ENCODE data around the gene STEEP1.

Gene STEEP1

DNA sequence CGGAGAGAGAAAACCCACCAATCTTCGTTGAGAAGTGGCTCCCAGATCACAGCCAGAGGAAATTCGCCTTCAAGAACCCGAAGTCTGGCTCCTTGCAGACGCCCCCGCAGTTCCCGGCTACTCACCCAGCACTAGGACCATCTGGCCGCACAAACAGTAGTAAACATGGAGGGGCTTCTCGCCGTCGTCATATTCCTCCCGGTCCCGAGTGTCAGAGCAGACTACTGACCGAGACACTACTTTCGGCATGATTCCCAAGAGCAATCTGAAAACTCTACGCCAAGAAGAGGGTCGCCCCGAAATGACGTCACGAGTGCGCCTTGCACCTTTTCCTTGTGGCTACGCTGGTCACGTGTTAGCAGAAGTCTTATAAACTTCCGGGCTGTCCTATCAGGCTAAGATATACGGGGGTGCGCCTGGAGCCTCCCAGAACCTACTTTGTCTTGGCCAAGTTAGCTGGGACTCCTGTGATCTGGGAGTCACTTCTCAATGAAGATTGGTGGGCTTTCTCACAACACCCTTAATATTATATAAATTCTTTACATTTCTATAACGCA is at the start of gene STEEP1:
Gene STEEP1 (minus strand): TSS at position 303 of the 557 bp plus-strand sequence. CDS start 54 bp downstream, at position 249.
- Mint-ChIP-seq H3K4me1 (peaks cover 13% of the 10 kb centered on the region), H3K9me3 (no peaks in the 10 kb centered on the region), H3K27ac (peak within 1 kb of the TSS; percentile 81 to 95), H3K27me3 (no peaks in the 10 kb centered on the region), H3K4me3 (peak within 1 kb of the TSS; percentile 90 to 92)
- ATAC-seq (peak; percentile 100), DNase-seq (peak; percentile 74 to 88)

DNA sequence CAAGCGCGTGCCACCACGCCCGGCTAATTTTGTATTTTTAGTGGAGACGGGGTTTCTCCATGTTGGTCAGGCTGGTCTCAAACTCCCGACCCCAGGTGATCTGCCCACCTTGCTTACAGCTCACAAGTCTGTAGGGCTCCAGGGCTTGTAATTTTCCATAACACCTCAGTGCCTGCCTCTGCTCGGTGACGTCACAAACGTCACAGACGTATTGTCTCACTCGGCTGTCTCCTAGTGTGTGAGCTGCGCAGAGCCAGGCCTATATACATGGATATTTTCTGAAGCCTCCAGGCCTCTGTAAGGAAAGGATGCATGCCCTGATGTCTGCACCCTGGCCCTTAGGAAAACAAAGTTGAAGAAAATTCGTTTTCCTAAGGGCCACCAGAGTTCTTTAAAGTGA is 49.6 kb upstream of the STEEP1 start:
- Mint-ChIP-seq H3K27ac (peak overlapping the region in 1 of 2 donors; percentile 19), H3K4me1 (peaks cover 15% of the 10 kb centered on the region), H3K27me3 (no peaks in the 10 kb centered on the region), H3K4me3 (no peak overlapping the region), H3K9me3 (no peaks in the 10 kb centered on the region)
- DNase-seq (no peak), ATAC-seq (peak; percentile 27)

DNA sequence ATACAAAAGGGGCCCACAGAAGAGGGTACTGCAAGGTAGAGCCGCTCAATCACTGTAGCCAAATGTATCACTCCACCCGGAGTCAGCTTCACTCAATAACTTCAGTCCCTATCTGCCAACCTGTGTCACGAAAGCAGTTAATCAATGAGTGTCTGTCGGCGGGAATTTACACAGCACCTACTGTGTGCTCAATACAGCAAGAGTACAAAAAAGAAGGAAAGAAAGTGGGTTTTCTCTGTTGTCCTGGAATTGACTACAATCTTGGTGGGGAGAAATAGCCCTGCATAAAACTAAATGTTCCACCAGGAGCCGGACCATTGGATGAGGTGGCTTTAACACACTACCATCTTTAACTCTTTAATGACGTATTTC is 41.8 kb upstream of the STEEP1 start:
- no peak overlapping the region for H3K27ac Mint-ChIP-seq
- ATAC-seq (no peak), DNase-seq (no peak)
- H3K4me3 Mint-ChIP-seq, result peak overlapping the region; percentile 91 to 92
- no peaks in the 10 kb centered on the region for H3K9me3 Mint-ChIP-seq
- H3K27me3 Mint-ChIP-seq, result no peaks in the 10 kb centered on the region
- H3K4me1 Mint-ChIP-seq, result peaks cover 17% of the 10 kb centered on the region

DNA sequence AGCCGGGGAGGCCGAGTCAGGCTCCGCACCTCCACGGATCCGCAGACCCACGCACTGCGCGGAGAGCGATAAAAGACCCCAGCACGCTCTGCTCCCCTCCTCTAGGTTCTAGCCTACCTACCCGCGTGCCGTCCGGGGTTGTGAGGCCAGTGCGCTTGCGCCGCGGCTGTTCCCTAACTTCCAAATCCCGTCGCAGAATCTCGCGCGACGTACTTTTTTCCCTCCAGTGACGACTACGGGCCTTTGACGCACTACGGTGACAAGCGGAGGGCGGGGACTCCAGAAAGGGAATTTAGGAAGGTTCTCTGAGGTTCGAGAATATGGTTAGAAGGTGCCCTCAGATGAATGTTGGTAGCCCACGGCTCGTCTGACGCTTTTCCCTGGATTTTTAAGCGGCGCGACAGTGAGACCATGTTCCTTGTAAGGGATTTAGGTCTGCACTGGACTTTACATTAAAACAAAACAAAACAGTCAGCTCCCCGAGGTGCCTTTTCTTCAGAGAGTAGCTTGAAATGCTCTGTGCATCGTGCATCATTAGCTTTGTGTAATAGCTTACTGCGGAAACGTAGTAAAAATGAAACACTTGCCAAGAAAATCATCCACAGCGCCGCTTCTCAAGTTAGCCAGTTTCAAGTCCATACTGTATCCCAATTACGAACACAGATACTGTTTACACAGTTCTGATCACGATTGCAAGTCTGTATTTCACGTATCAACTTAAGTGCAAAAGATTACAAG is 41.2 kb upstream of the STEEP1 start, which contains the start of gene NKRF:
Gene NKRF (minus strand): TSS at position 145 of the 738 bp plus-strand sequence.
- Mint-ChIP-seq H3K27me3 (no peaks in the 10 kb centered on the region), H3K9me3 (no peaks in the 10 kb centered on the region), H3K4me3 (peak within 1 kb of the TSS; percentile 91 to 92), H3K4me1 (peaks cover 21% of the 10 kb centered on the region), H3K27ac (peak within 1 kb of the TSS; percentile 97)
- DNase-seq (peak; percentile 81 to 90), ATAC-seq (peak; percentile 89)

DNA sequence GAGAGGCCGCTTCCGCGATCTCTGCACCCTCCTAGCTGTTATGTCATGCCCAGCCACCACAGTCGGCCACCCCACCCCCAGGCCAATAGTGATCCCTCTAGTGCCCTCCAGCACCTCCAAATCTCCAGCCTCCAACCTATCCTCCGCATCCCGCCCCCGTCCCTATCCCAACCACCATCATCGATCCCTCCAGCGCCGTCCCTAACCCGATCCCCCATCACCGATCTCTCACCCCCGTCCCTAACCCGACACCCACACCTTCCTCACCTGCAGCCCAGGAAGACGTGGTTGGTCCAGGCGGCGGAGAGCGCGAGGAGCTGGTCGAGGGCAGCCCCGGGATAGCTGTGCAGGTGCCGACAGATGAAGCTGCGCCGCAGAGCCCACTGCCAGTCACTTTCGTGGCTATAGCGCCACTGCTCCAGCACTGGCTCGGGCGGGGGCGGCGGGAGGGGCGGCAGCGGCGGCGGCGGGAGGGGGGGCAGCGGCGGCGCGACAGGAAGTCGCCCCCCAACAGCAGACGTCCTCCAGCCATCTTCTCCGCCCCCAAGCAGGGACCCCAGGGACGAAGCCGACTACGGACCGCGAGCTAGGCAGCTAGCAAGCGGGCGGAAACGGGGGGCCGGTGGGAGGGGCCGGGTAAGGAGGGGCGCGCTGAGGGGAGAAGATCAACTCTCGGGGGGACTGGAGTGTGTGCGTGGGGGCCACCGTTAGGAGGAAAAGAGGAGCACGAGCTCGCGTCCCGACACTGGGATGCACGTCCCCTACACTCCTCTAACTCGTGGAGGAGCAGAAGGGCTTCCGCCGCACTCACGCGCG is 40.5 kb upstream of the STEEP1 start:
- no peaks in the 10 kb centered on the region for H3K9me3 Mint-ChIP-seq
- peak in 1 of 2 donors; percentile 45 for DNase-seq
- H3K27me3 Mint-ChIP-seq, result no peaks in the 10 kb centered on the region
- ATAC-seq, result peak; percentile 74
- peaks cover 26% of the 10 kb centered on the region for H3K4me1 Mint-ChIP-seq
- H3K4me3 Mint-ChIP-seq, result peak overlapping the region; percentile 91 to 92
- H3K27ac Mint-ChIP-seq, result peak overlapping the region; percentile 97

DNA sequence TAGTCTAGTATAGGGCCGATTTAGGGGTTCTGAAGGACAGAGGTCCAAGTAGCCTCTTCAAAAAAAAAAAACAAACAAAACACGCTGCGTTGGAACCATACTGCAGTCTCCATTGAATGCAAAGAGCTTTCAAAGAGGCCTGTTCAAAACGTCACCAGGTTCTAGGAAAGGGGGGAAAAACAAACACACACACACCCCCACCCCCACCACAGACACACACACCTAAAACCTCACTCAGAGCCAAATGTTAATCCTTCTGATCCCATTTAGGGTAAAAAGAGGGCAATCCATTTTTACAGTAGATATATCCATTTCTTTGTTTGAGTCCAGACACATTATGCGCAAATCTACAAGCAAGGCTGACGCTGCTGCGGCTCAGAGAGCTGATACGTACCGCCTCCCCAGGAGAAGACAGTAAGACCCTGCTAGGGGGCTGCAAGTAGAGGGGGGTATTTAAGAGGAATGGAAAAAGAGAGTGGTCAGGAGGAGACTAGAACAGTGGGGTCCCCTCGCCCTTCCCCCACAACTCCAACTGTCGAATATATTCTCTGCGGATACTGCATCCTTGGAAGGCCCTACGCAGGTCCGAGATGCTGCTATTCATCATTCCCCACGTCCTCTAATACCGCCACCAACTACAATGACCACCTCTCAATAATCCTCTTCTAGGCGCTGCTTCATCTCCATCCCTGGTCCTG is 39.7 kb upstream of the STEEP1 start:
- no peaks in the 10 kb centered on the region for H3K9me3 Mint-ChIP-seq
- peak overlapping the region; percentile 91 to 92 for H3K4me3 Mint-ChIP-seq
- ATAC-seq, result no peak
- H3K27ac Mint-ChIP-seq, result peak overlapping the region; percentile 93
- no peak for DNase-seq
- H3K4me1 Mint-ChIP-seq, result peaks cover 26% of the 10 kb centered on the region
- no peaks in the 10 kb centered on the region for H3K27me3 Mint-ChIP-seq

DNA sequence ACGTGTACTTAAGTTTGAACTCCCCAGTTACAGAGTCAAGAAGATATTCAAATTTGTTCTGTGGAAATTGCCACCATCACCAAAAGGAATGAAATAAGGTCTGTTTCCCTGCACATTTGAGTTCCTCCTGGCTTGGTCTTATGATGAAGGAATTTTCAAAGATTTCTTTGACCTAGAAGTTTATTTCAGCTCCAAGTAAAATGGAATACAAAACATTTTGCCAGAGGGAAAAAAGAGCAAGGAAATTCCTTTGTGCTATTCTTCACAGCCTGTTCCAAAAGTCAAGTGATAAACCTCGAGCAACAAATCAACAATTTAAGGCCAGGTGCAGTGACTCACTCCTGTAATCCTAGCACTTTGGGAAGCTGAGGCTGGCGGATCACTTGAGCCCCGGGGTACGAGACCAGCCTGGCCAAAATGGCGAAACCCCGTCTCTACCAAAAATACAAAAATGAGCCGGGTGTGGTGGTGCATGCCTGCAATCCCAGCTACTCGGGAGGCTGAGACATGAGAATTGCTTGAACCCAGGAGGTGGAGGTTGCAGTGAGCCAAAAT is 37.6 kb upstream of the STEEP1 start:
- Mint-ChIP-seq H3K27me3 (no peaks in the 10 kb centered on the region), H3K27ac (no peak overlapping the region), H3K4me3 (no peak overlapping the region), H3K9me3 (no peaks in the 10 kb centered on the region), H3K4me1 (peaks cover 26% of the 10 kb centered on the region)
- ATAC-seq (no peak), DNase-seq (no peak)

DNA sequence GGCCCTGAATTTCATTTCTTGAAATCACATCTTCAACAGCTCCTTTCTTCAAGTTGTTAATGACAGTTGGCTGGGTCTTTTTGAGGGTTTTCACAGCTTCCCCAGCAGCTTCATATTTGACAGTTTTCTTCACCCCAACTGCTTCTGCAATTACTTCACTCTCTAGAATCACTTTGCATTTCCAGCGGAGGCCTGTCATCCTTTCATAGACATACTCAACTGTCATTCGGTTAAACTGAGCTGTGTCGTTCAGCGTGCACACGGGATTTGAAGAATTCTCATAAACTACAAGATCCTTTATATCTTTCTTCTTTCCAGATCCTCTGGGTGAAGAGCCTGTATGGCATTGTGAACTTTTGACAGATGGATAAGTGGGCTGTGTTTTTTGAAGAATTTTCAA is 24.6 kb upstream of the STEEP1 start:
- Mint-ChIP-seq H3K27ac (peak overlapping the region in 1 of 2 donors; percentile 49), H3K4me3 (no peak overlapping the region), H3K27me3 (no peaks in the 10 kb centered on the region), H3K9me3 (no peaks in the 10 kb centered on the region), H3K4me1 (no peaks in the 10 kb centered on the region)
- ATAC-seq (no peak), DNase-seq (no peak)

DNA sequence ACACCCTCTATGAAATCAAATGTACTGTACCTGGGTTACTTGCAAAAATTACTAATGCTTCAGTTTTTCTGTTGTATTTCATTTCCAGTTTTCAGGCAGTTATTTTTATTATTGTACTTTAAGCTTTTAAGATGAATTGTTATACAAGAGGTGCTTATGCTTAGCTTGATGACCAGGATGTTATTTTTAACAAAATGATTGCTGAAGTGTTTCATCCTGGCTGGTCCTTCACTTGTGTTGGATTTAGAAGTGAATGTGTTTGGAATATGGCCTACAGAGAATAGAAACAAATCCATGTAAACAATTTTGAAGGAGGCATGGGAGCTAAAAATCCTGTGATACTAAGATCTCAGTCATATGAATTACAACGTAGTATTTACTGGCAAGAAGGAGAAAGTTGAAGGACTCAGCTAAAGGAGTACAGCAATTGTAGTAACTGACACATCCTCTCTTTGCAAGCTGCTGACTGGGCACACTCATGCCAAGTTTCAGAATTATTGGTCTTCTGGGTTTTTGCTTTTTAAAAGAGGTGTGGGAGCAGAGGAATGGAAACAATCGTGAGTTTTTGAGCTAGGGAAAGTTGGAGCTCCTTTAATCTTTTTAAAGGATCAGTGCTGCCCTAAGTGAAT is 18.3 kb upstream of the STEEP1 start:
- DNase-seq (no peak), ATAC-seq (no peak)
- peak overlapping the region in 1 of 2 donors; percentile 83 for H3K27ac Mint-ChIP-seq
- peaks cover 7% of the 10 kb centered on the region for H3K4me1 Mint-ChIP-seq
- H3K4me3 Mint-ChIP-seq, result no peak overlapping the region
- no peaks in the 10 kb centered on the region for H3K9me3 Mint-ChIP-seq
- H3K27me3 Mint-ChIP-seq, result no peaks in the 10 kb centered on the region

DNA sequence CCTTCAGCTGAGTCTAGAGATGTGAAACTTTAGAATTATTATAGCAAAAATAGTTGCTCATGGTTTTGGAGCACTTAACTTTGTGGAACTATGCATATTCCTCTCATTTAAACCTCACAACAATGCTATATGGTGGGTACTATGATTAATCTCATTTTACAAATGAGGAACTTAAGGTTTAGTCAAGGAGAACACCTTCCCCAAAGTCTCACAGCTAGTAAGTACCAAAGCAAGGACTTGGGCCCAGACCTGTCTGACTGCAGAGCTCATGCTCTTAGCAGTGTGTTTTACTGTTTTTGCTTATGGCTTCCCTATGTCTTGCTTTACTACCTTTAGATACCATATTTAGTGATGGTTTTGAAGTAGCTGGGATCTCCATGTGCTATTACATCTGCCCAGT is 14.2 kb upstream of the STEEP1 start:
- Mint-ChIP-seq H3K27ac (no peak overlapping the region), H3K27me3 (no peaks in the 10 kb centered on the region), H3K9me3 (no peaks in the 10 kb centered on the region), H3K4me3 (no peak overlapping the region), H3K4me1 (peaks cover 7% of the 10 kb centered on the region)
- DNase-seq (no peak), ATAC-seq (no peak)

DNA sequence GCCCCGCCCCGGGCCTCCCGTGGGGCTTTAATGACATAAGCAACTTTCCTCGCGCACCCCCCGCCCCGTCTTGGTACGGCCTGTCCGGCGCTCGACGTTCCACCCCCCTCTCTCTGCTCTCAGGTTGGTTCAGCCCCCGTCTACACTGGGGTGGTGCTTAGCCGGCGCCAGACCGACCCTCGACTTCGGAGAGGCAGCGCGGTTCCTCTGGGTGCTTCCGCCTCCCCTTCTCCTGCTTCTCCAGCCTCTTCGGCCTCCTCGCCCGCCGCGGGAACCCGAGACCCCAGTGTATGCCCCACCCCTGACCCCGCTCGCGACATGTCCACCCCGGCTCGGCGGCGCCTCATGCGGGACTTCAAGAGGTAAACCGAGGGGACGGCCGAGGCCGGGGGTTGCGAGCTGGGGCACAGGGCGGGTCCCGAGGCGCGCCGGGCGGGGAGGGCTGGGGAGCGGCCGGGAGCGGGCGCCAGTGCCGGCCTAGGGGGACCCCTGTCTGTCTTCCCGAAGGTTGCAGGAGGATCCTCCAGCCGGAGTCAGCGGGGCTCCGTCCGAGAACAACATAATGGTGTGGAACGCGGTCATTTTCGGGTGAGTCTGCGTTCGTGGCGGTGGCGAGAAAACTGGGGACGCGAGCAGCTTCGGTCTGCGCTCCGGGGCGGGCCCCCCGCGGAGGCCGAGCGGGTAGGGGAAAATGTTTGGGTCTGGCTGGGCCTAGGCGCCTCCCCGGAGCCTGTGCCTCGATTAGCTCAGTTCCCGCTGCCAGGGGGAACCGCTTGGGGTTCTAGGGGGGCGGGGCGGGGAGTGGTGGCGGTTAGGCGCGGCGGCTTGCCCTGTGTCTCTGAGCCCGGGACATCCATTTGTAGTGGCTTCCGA is 9.4 kb upstream of the STEEP1 start, which contains the start of gene UBE2A:
Gene UBE2A (plus strand): TSS at position 170 of the 873 bp plus-strand sequence. CDS start 149 bp downstream, at position 319.
- H3K4me3 Mint-ChIP-seq, result peak within 1 kb of the TSS; percentile 82 to 86
- peaks cover 9% of the 10 kb centered on the region for H3K4me1 Mint-ChIP-seq
- H3K27me3 Mint-ChIP-seq, result no peaks in the 10 kb centered on the region
- peak; percentile 86 to 90 for DNase-seq
- no peaks in the 10 kb centered on the region for H3K9me3 Mint-ChIP-seq
- ATAC-seq, result peak; percentile 93
- peak within 1 kb of the TSS; percentile 94 for H3K27ac Mint-ChIP-seq

DNA sequence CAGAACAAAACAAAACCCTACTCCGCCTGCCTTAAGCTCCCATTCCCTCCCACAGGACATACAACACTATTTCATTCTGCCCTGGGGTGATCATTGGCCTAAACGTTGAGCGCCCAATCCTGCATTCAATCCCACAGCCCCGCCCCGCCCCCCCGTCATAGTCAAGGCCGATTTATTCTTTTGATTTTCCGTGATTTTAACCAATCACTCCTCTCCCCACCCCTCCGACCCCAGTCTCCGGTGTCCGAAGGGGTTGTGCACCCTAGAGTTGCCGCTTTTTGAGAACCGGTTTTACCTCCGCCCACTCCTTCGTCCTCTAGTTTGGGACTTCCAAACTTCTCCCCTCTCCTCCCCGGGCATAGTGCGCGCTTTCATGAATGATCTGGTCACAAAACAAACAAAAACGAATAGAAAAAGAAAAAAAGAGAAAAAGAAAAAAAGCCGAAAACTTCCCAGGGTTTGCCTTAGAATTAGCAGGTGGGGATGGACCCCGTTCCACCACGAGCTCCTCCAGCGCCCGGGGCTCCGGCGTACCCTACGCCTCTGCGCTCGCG is 8.7 kb upstream of the STEEP1 start:
- Mint-ChIP-seq H3K9me3 (no peaks in the 10 kb centered on the region), H3K27ac (peak overlapping the region; percentile 52 to 94), H3K27me3 (no peaks in the 10 kb centered on the region), H3K4me1 (peaks cover 9% of the 10 kb centered on the region), H3K4me3 (peak overlapping the region; percentile 82 to 86)
- ATAC-seq (no peak), DNase-seq (no peak)

DNA sequence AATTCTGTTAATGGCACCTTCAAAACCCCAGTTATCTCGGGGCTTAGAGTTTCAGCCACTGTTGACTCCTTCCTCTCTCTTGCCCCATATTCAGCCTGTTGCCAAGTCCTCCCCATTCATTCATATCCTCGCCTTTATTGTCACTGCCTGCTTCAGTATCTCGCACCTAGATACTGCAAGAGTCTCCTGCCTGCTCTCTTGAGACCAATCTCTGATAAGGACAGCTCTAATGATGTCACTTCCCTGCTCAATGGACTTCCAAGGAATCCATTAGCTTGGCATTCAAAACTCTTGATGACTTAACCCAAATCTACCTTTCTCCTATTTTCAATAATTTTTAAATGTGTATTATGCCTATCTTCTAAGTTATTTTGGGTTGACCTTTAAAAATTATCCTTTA is 8.0 kb upstream of the STEEP1 start:
- peaks cover 9% of the 10 kb centered on the region for H3K4me1 Mint-ChIP-seq
- no peak overlapping the region for H3K27ac Mint-ChIP-seq
- no peaks in the 10 kb centered on the region for H3K9me3 Mint-ChIP-seq
- DNase-seq (no peak), ATAC-seq (no peak)
- peak overlapping the region; percentile 82 to 86 for H3K4me3 Mint-ChIP-seq
- no peaks in the 10 kb centered on the region for H3K27me3 Mint-ChIP-seq

All from stimulated activated naive CD8-positive, alpha-beta T cell treated with anti-CD3 and anti-CD28 coated beads, Interleukin-15, amount 100 ng/mL, for 72 hours (primary cell).